ENCODE measurements around the gene PDZD2. TPM values are rescaled to one million over a fixed set of nuclear protein-coding genes. Genes with fewer than 3 reads are reported as not detected.

Gene PDZD2
- total RNA-seq, 1 experiment from 2014 or later = not detected

- intact Hi-C loops (cut with micrococcal nuclease; ENCODE audit: unreplicated experiment) = no loop called here
- CTCF ChIA-PET = no interaction called here
- DNase-seq = no peak
- Histone ChIP-seq H3K27ac (no peak overlapping the region), H3K27me3 (ENCODE audit: insufficient read depth, low read depth) (peaks cover 96% of the 10 kb centered on the region), H3K4me3 (no peak overlapping the region), H3K36me3 (ENCODE audit: low read depth) (no peaks in the 10 kb centered on the region), H2AFZ (no peak overlapping the region), H3K79me2 (ENCODE audit: low read depth) (no peaks in the 10 kb centered on the region), H3K4me1 (replicated peaks; ENCODE audit: insufficient read depth) (no peaks in the 10 kb centered on the region), H3K4me2 (no peak overlapping the region), H4K20me1 (ENCODE audit: insufficient read depth) (no peaks in the 10 kb centered on the region), H3F3A (ENCODE audit: insufficient read depth, low read depth) (no peaks in the 10 kb centered on the region), H3K9me2 (ENCODE audit: insufficient read depth) (no peaks in the 10 kb centered on the region), H3K9me3 (ENCODE audit: insufficient read depth, low read depth) (no peaks in the 10 kb centered on the region)
- BruUV-seq (replicated peaks) = no TSS peak
- TF ChIP-seq EZH2 (IDR thresholded peaks at IDR 0.05; ENCODE audit: low read depth) (no peak), CTCF (conservative IDR thresholded peaks at IDR 0.05) (no peak)
- POLR2A ChIA-PET (ENCODE audit: unreplicated experiment) = no interaction called here
Measured at GRCh38 chr5:31625394-31625793, 13.5 kb upstream of the PDZD2 start.

GRCh38 chr5:31626156-31626555, 12.8 kb upstream of the PDZD2 start:
- intact Hi-C loops (cut with micrococcal nuclease; ENCODE audit: unreplicated experiment) = no loop called here
- DNase-seq = no peak

GRCh38 chr5:31626604-31627234, 12.2 kb upstream of the PDZD2 start:
- CTCF ChIA-PET = no interaction called here
- no peaks in the 10 kb centered on the region for H3K79me2 ChIP-seq (ENCODE audit: low read depth)
- no peak for DNase-seq
- TF ChIP-seq CTCF (conservative IDR thresholded peaks at IDR 0.05) (no peak), EZH2 (IDR thresholded peaks at IDR 0.05; ENCODE audit: low read depth) (no peak)
- no peaks in the 10 kb centered on the region for H4K20me1 ChIP-seq (ENCODE audit: insufficient read depth)
- no peaks in the 10 kb centered on the region for H3F3A ChIP-seq (ENCODE audit: insufficient read depth, low read depth)
- no peaks in the 10 kb centered on the region for H3K36me3 ChIP-seq (ENCODE audit: low read depth)
- intact Hi-C loops (cut with micrococcal nuclease; ENCODE audit: unreplicated experiment) = no loop called here
- no peaks in the 10 kb centered on the region for H3K4me1 ChIP-seq (replicated peaks; ENCODE audit: insufficient read depth)
- no peak overlapping the region for H3K27ac ChIP-seq
- no peaks in the 10 kb centered on the region for H3K9me2 ChIP-seq (ENCODE audit: insufficient read depth)
- no peak overlapping the region for H3K4me3 ChIP-seq
- peaks cover 91% of the 10 kb centered on the region for H3K27me3 ChIP-seq (ENCODE audit: insufficient read depth, low read depth)
- H3K4me2 ChIP-seq = no peak overlapping the region
- BruUV-seq (replicated peaks) = no TSS peak
- POLR2A ChIA-PET (ENCODE audit: unreplicated experiment) = no interaction called here
- no peak overlapping the region for H2AFZ ChIP-seq
- H3K9me3 ChIP-seq (ENCODE audit: insufficient read depth, low read depth) = no peaks in the 10 kb centered on the region

More at GRCh38 chr5:31626156-31626555, 12.8 kb upstream of the PDZD2 start:
- POLR2A ChIA-PET (ENCODE audit: unreplicated experiment) = no interaction called here
- no peaks in the 10 kb centered on the region for H3K9me2 ChIP-seq (ENCODE audit: insufficient read depth)
- CTCF ChIA-PET = no interaction called here
- H3K27me3 ChIP-seq (ENCODE audit: insufficient read depth, low read depth) = peaks cover 96% of the 10 kb centered on the region
- no peak overlapping the region for H3K4me2 ChIP-seq
- H2AFZ ChIP-seq = no peak overlapping the region
- H3K27ac ChIP-seq = no peak overlapping the region
- BruUV-seq (replicated peaks) = no TSS peak
- H4K20me1 ChIP-seq (ENCODE audit: insufficient read depth) = no peaks in the 10 kb centered on the region
- H3K4me3 ChIP-seq = no peak overlapping the region
- H3K9me3 ChIP-seq (ENCODE audit: insufficient read depth, low read depth) = no peaks in the 10 kb centered on the region
- H3K79me2 ChIP-seq (ENCODE audit: low read depth) = no peaks in the 10 kb centered on the region
- H3F3A ChIP-seq (ENCODE audit: insufficient read depth, low read depth) = no peaks in the 10 kb centered on the region
- H3K4me1 ChIP-seq (replicated peaks; ENCODE audit: insufficient read depth) = no peaks in the 10 kb centered on the region
- H3K36me3 ChIP-seq (ENCODE audit: low read depth) = no peaks in the 10 kb centered on the region
- TF ChIP-seq CTCF (conservative IDR thresholded peaks at IDR 0.05) (no peak), EZH2 (IDR thresholded peaks at IDR 0.05; ENCODE audit: low read depth) (no peak)

All from PC-9 (cell line).